ENCODE data around the gene ATP9B.

DNA sequence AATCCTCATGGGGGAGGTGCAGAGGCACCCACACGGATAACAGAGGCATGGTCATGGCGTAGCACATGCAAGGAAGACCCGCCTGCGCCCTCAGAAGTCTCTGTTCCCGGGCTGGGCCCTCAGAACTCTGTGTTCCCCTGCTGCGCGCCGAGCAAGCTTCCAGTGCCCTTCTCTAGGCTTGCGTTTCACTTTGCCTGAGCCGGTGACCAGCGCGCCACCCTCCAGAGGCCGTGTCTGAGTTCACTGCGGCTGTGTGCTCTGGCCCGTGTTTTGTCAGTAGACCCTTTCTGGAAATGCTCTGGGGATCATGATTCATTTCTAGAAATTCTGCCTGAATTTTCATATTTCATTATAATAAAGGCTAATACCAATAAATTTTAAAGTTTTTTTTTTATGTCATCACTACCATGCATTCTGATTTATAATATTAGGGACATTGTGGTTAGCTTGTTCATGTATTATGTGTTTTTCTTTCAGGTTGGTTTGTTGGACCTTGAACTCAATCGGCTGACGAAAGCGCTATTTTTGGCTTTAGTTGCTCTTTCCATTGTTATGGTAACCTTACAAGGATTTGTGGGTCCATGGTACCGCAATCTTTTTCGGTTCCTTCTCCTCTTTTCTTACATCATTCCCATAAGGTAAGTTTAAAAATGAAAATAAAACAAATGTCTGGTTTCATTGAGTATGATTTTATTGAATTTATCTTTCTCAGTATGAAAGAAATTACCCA, 183.9 kb downstream of the ATP9B start:
- no peak for TF ChIP-seq POLR2A (IDR thresholded peaks at IDR 0.05)
- TF ChIP-seq, protein P1, sequence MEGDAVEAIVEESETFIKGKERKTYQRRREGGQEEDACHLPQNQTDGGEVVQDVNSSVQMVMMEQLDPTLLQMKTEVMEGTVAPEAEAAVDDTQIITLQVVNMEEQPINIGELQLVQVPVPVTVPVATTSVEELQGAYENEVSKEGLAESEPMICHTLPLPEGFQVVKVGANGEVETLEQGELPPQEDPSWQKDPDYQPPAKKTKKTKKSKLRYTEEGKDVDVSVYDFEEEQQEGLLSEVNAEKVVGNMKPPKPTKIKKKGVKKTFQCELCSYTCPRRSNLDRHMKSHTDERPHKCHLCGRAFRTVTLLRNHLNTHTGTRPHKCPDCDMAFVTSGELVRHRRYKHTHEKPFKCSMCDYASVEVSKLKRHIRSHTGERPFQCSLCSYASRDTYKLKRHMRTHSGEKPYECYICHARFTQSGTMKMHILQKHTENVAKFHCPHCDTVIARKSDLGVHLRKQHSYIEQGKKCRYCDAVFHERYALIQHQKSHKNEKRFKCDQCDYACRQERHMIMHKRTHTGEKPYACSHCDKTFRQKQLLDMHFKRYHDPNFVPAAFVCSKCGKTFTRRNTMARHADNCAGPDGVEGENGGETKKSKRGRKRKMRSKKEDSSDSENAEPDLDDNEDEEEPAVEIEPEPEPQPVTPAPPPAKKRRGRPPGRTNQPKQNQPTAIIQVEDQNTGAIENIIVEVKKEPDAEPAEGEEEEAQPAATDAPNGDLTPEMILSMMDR (IDR thresholded peaks at IDR 0.05): no peak

Data from right lobe of liver (tissue), 4 donors.